Lower leg skin (tissue), 4 donors: Measurements from ENCODE around the gene NBAS. TPM values are rescaled to one million over a fixed set of nuclear protein-coding genes. Genes with fewer than 3 reads are reported as not detected.
A peak's percentile ranks its signal among the peaks of the same experiment; 100 is the strongest.

Experiments
- DNase-seq, 2 donors: peaks; one replicate each; pipeline ENCODE4 v3.0.0-alpha.2; 2019; ENCODE audit warnings: low spot score in 2 of 2
- H3K4me3 ChIP-seq: fragments of 200-600 bp; sonication (generic); 2 replicates; pipeline ENCODE4 v1.5.1; 2017; ENCODE audit warnings: mild to moderate bottlenecking, low read depth; ENCODE audit not compliant: poor library complexity, severe bottlenecking
- POLR2A ChIP-seq, 2 donors: fragments of 450-650 bp; IDR thresholded peaks; one replicate each; pipeline ENCODE4 v1.6.1; 2016 to 2017; ENCODE audit warnings: antibody characterized with exemption in 2 of 2, mild to moderate bottlenecking in 1 of 2, moderate library complexity in 1 of 2
- WGBS, 2 donors: methylation state at CpG; one replicate each; pipeline ENCODE4 v1.1.5; 2018; 5-methylcytosine and 5-hydroxymethylcytosine counted together
- intact Hi-C: fragments of 100-400 bp; cut with DNase I; formaldehyde crosslinking; loops from one replicate; pipeline ENCODE4 v1.15.0; 2023; ENCODE audit warnings: low total_unique reads
- total RNA-seq, 4 donors: library from RNA; depleted of rRNA; stranded (reverse); fragments of >200 nt; gene quantifications; one replicate each; pipeline ENCODE4 v1.1.0, GENCODE V29; 2016
- TF ChIP-seq, protein P1 (sequence below), 3 donors: fragments of 450-650 bp; IDR thresholded peaks; one replicate each; pipeline ENCODE4 v1.5.1; 2016; ENCODE audit warnings: antibody characterized with exemption in 3 of 3, mild to moderate bottlenecking in 3 of 3, moderate library complexity in 2 of 3

NBAS gene
- total RNA-seq, 4 donors from 2014 or later: 26.6 to 40.2 (median 38.3) TPM

DNA sequence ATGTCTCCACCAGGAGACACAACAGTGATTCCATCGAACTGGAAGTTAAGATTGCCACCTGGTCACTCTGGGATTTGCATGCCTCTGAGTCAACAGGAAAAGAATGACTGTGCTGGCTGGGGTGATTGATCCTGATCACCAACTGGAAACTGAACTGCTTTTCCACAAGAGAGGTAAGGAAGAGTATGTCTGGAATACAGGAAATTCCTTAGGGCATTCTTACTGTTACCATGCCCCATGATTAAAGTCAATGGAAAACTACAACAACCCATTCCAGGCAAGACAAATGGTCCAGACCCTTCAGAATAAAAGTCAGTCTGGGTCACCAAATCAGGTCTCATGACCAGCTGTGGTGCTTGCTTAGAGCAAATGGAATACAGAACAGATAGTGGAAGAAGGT lies 18.5 kb upstream of the NBAS start:
- no peak for DNase-seq
- TF ChIP-seq, protein P1, sequence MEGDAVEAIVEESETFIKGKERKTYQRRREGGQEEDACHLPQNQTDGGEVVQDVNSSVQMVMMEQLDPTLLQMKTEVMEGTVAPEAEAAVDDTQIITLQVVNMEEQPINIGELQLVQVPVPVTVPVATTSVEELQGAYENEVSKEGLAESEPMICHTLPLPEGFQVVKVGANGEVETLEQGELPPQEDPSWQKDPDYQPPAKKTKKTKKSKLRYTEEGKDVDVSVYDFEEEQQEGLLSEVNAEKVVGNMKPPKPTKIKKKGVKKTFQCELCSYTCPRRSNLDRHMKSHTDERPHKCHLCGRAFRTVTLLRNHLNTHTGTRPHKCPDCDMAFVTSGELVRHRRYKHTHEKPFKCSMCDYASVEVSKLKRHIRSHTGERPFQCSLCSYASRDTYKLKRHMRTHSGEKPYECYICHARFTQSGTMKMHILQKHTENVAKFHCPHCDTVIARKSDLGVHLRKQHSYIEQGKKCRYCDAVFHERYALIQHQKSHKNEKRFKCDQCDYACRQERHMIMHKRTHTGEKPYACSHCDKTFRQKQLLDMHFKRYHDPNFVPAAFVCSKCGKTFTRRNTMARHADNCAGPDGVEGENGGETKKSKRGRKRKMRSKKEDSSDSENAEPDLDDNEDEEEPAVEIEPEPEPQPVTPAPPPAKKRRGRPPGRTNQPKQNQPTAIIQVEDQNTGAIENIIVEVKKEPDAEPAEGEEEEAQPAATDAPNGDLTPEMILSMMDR (IDR thresholded peaks at IDR 0.05): no peak
- no peak for TF ChIP-seq POLR2A (IDR thresholded peaks at IDR 0.05)
- 41 to 45% methylated on average over 1 of the region's 1 CpG for WGBS, 2 donors
- H3K4me3 ChIP-seq: no peak overlapping the region
- intact Hi-C loops: no loop called here

DNA sequence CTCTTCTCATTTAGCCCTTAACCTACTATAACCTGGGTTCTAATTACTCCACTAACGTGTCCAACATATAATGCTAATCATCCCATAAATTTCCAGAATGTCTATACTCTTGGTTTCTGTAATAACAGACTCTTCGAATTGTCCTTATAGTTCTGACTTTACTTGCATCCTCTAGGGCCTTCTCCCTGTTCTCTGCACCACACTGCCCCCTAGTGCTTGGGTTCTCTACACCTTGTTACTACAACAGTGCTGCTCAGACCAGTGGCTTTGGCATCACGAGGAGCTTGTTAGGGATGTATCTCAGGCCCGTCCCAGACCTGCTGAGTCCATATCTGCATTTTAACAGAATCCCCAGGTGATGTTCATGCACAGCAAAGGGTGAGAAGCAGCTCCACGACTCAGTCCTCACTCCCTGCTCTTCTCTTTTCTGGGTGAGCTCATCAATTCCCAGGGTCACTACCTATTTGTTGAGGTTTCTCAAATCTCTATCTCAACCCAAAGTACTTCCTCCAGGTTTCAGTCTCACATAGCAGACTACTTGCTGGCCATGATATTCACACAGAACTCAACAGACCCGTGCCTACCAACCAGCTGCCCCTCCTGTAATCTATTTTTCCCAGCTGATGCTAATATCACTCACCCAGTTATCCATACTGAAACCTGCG lies 16.1 kb upstream of the NBAS start:
- intact Hi-C loops: no loop called here
- DNase-seq: peak; percentile 83 to 95
- no peak for TF ChIP-seq POLR2A (IDR thresholded peaks at IDR 0.05)
- TF ChIP-seq, protein P1 (IDR thresholded peaks at IDR 0.05): no peak
- no peak overlapping the region for H3K4me3 ChIP-seq
- WGBS, 2 donors: 18 to 22% methylated on average over 7 of the region's 7 CpGs

DNA sequence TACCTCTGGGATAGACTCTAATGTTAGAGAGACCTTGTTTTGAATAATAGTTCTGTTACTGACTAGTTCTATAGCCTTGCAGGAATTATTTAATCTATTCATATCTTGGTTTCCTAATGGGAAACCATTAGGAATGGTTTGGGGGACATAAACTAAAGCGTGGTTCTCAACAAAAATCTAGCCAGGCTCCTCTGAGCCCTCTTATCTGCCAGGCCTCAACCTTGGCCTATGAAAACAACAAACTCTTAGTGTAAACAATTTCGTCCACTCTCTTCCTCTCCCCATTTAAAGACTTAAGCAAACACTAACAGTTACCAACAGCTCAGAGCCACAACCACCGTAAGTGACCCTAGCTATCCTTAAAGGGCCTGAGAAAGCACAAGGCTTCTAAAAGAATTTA lies 10.6 kb upstream of the NBAS start:
- intact Hi-C loops: no loop called here

DNA sequence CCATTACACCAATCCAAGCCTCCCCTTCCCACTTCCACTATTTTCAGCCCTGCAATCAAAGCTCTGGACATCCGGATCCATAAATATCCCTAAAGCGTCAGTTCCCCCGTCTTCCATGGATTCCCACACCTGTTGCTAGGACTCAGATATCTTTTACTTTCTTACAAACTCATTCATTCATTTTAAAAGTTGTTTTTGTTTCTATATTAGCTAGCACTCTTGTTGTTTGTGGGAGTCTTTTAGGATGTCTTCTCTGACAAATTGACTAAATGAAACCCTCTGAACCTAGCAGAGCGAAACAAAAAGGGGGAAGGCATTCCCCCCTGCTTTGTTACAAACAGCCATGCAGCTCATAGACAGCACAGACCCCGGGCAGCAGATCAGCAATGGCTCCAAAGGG lies 9.0 kb upstream of the NBAS start:
- intact Hi-C loops: no loop called here
- TF ChIP-seq, protein P1 (IDR thresholded peaks at IDR 0.05): no peak
- TF ChIP-seq POLR2A (IDR thresholded peaks at IDR 0.05): no peak
- no peak overlapping the region for H3K4me3 ChIP-seq
- DNase-seq: no peak
- WGBS, 2 donors: 73 to 80% methylated on average over 5 of the region's 5 CpGs

More for the DNA sequence above, 10.6 kb upstream of the NBAS start:
- DNase-seq: no peak
- TF ChIP-seq, protein P1 (IDR thresholded peaks at IDR 0.05): no peak
- TF ChIP-seq POLR2A (IDR thresholded peaks at IDR 0.05): no peak
- 85 to 87% methylated on average over 3 of the region's 3 CpGs for WGBS, 2 donors
- H3K4me3 ChIP-seq: no peak overlapping the region

DNA sequence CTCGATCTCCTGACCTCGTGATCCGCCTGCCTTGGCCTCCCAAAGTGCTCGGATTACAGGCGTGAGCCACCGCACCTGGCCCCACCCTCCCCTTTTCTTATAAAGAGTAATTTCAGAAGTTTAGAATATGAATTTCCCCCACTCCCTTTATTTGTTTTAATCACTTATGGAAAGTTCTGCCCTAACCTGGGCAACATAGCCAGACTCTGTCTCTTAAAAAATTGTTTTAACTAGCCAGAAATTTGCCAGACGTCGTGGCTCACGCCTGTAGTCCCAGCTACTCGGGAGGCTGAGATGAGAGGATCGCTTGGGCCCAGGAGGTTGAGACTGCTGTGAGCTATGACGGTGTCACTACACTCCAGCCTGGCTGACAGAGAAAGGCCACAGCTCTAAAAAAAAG lies 7.7 kb upstream of the NBAS start:
- TF ChIP-seq POLR2A (IDR thresholded peaks at IDR 0.05): no peak
- TF ChIP-seq, protein P1 (IDR thresholded peaks at IDR 0.05): no peak
- intact Hi-C loops: no loop called here
- no peak overlapping the region for H3K4me3 ChIP-seq
- 93 to 94% methylated on average over 12 of the region's 12 CpGs for WGBS, 2 donors
- DNase-seq: no peak

DNA sequence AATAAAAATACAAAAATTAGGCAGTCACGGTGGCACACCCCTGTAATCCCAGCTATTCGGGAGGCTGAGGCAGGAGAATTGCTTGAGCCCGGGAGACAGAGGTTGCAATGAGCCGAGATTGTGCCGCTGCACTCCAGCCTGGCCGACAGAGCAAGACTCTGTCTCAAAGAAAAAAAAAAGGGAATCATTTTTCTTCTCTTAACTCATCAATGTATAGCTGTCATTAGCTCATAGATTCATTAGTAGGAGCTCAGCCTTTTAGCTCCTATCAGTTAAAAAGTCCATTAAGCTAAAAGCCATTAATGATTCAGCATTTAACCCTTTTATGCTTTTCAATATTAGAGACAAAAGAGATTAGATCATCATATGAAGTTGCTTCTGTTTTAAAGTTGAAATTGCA lies 5.8 kb upstream of the NBAS start:
- no peak overlapping the region for H3K4me3 ChIP-seq
- TF ChIP-seq POLR2A (IDR thresholded peaks at IDR 0.05): no peak
- TF ChIP-seq, protein P1 (IDR thresholded peaks at IDR 0.05): no peak
- WGBS, 2 donors: 85 to 93% methylated on average over 6 of the region's 6 CpGs
- no peak for DNase-seq
- intact Hi-C loops: no loop called here
